ENCODE measurements around the gene PGBD1. TPM values are rescaled to one million over a fixed set of nuclear protein-coding genes. Genes with fewer than 3 reads are reported as not detected.

PGBD1 gene, protein sequence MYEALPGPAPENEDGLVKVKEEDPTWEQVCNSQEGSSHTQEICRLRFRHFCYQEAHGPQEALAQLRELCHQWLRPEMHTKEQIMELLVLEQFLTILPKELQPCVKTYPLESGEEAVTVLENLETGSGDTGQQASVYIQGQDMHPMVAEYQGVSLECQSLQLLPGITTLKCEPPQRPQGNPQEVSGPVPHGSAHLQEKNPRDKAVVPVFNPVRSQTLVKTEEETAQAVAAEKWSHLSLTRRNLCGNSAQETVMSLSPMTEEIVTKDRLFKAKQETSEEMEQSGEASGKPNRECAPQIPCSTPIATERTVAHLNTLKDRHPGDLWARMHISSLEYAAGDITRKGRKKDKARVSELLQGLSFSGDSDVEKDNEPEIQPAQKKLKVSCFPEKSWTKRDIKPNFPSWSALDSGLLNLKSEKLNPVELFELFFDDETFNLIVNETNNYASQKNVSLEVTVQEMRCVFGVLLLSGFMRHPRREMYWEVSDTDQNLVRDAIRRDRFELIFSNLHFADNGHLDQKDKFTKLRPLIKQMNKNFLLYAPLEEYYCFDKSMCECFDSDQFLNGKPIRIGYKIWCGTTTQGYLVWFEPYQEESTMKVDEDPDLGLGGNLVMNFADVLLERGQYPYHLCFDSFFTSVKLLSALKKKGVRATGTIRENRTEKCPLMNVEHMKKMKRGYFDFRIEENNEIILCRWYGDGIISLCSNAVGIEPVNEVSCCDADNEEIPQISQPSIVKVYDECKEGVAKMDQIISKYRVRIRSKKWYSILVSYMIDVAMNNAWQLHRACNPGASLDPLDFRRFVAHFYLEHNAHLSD
- 4.6 TPM for total RNA-seq

DNA sequence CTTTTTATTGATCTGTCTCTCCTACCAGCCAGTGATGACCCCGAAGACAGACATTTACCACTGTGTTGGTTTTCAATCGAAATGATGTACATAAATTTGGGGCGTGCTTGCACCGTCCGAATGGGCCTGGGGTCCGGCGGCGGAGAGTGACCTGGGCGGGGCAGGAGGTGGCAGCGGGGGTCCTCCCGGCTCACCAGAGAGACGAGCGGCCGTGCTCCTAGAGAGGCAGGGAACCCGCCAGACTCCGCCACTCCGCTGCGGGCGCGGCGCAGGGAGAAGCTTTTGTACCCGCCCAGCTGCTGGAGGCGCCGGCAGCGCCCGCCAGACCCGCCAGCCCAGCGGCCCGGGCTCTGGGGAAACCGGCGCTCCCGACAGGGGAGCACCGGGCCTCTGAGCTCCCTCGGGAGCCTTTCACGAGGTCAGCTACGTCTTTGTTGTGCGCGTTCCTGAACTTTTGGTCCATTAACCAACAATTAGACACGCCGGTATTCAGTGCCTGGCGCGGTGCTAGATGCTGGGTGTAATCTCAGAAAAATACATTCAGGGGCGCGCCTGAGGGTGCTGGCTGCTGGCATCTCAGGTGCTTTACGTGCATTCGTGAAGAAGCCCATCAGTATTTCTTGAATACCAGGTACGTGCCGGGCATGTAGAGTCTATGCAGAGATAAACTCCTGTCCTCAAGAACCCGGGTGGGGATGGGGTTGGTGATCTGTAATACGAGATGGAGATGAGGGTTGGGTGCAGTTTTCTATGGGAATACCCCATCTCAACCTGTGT, at the start of gene PGBD1:
PGBD1 (plus strand) TSS at position 285 of the 777 bp plus-strand sequence. CDS start 2,242 bp downstream, outside the sequence.
- peak in 2 of 3 donors; percentile 65 to 75 for DNase-seq (ENCODE audit: low read depth in 2 of 3, low spot score in 2 of 3)

DNA sequence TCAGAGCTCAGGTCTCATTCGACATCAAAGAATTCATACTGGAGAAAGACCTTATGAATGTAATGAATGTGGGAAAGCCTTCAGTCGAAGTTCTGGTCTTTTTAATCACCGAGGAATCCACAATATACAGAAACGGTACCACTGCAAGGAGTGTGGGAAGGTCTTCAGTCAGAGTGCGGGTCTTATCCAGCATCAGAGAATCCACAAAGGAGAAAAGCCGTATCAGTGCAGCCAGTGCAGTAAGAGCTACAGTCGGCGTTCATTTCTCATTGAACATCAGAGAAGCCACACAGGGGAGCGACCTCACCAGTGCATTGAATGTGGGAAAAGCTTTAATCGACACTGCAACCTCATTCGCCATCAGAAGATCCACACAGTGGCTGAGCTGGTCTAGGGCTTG, 48.6 kb upstream of the PGBD1 start:
- DNase-seq (ENCODE audit: low read depth in 2 of 3, low spot score in 2 of 3) = no peak

DNA sequence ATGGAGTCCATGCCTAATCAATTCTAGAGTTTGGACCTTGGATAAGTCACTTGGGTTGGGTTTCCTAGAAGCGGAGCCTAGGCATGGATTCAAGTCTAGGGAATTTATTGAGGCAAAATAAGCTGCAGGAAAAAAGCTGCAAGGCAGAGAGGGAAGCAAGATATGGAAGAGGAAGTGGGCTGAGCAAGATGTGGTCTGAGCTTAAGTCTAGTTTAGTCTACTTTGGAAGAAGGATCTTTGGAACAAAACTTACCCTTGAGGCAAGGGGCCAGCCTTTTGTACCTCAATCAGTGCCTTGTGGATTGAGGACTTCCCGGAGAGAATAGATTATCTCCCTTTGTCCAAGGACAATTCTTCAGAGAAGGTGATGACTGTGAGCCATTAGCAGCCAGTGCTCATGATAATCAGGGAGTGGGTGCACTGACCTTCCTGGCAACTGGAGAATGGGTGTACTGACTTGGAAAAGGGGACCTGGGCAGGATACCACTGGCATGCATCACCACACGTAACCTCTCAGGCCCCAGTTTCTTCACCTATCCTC, 45.4 kb upstream of the PGBD1 start:
- no peak for DNase-seq (ENCODE audit: low read depth in 2 of 3, low spot score in 2 of 3)

DNA sequence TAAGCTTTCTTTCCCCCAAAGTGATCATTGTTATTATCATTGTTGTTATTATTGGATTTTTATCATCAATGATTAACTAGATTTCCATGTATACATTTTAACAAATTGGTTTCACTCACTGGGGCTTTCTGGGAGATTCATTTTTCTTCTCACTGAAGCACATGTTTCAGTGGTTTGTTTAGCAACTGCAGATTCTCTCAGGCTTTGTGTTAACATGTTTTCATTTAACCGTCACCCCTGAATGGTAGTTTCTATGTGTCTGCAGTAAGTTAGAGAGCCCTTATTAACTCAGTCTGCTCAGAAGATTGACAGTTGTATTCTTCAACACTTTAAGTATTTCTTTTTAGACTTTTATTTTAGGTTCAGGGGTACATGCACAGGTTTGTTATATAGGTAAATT, 41.7 kb upstream of the PGBD1 start:
- no peak for DNase-seq (ENCODE audit: low read depth in 2 of 3, low spot score in 2 of 3)

DNA sequence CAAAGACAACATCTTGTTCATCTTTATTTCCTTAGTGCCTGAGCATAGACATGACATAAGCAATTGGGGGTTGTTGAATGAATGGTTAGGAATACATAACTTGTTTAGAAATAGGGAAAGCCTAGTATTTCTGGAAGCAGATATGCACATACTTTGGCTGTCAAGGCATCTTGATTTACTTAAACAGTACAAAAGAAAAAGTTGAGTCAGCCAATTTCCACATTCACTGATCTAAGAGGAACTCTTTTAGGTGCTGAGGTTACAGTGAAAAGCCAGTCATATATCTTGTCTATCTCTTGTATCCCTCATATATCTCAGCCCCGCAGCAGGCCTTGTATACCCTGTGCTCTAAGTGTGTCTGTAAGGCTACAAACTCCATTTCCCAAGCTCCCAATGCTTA, 40.9 kb upstream of the PGBD1 start:
- DNase-seq (ENCODE audit: low read depth in 2 of 3, low spot score in 2 of 3) = no peak

DNA sequence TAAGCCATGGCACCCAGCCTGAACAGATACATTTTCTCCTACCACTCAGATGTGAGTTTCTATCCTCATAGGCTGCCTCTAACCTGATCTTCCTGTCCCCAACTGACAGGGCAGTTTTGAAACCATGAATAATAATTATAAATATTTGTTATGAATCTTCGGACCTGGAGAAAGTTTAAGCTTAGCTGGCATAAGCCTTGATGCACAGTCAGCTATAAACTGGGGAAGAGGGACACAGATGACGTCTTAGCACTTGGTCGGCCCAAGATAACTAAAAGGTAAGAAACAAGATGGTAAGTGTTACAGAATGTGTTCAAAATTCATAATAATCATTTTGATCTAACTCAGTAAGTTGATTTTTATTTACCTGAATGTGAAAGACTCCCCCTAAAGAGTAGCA, 37.4 kb upstream of the PGBD1 start:
- no peak for DNase-seq (ENCODE audit: low read depth in 2 of 3, low spot score in 2 of 3)

DNA sequence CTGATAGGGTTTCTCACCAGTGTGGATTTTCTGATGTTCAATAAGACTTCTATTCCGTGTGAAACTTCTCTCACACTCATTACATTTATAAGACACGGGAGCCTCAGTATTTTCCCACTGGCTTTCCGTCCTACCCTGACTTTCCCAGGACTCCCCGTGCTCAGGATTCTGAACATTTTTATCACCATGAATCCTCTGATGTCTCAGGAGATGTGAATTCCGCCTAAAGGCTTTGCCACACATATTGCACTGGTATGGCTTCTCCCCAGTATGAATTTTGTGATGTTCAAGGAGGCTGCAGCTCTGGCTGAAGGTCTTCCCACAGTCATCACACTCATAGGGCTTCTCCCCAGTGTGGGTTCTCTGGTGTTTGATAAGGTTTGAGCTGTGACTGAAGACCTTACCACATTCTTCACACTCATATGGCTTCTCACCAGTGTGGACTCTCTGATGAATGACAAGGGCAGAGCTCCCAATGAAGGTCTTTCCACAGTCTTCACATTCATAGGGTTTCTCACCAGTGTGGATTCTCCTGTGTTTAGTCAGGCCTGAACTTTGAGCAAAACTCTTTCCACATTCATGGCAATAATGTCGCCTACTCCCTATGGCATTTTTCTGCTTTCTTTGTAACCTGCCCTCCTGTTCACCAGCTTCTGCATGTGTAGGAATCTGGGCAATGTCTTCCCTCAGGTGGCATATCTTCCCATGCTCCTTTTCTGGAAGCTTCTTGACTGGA, 36.0 kb upstream of the PGBD1 start:
- DNase-seq (ENCODE audit: low read depth in 2 of 3, low spot score in 2 of 3) = no peak

DNA sequence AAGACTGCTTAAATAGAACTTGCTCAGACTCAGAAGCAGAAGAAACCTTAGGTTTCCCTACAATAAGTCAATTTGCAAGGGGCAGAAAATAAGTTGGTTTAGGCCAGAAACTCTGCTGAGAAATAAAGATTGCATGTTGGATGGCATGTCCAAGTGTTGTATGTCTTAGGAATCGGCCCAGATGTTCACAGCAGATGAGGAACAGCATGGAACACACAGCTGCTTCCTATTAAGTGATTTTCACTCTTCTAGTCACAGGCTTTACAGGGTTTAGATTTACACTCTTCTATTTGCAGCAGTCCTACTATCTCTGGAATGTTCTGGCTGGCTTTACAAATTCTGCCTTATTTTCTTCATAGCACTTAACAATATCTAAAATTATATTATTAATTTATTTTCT, 32.5 kb upstream of the PGBD1 start:
- no peak for DNase-seq (ENCODE audit: low read depth in 2 of 3, low spot score in 2 of 3)

DNA sequence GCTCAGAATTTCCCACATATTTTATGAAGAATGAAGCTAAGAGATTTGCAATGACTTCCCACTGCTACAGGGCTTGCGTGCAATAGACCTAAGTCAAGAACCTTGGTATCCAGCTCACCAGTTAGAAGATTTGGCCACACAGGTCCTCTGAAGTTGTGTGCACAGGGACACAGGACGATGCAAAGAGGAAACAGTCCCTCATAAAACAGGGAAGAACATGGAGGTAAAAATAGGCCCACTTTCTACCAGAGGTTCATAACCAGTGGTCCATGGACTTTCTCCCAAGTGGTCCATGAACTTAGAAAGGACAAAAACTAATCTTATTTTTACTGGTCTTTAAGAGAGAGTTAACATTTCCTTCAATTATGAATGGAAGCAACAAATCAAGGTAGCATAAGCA, 30.6 kb upstream of the PGBD1 start:
- no peak for DNase-seq (ENCODE audit: low read depth in 2 of 3, low spot score in 2 of 3)

DNA sequence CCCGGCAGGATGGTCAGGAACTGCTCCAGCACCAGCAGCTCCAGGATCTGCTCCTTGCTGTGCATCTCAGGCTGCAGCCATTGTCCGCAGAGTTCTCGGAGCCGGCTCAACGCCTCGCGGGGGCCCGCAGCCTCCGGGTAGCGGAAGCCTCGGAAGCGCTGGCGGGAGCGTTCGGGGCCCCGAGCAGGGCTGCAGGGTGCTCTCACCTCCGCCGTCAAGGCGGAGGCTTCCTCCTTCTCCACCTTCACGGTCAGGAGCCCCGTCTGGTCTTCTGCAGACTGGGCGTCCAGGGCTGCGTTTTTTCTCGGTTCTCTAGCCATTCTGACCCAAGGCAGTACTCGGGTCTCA, 29.7 kb upstream of the PGBD1 start:
- peak in 2 of 3 donors; percentile 23 to 39 for DNase-seq (ENCODE audit: low read depth in 2 of 3, low spot score in 2 of 3)

DNA sequence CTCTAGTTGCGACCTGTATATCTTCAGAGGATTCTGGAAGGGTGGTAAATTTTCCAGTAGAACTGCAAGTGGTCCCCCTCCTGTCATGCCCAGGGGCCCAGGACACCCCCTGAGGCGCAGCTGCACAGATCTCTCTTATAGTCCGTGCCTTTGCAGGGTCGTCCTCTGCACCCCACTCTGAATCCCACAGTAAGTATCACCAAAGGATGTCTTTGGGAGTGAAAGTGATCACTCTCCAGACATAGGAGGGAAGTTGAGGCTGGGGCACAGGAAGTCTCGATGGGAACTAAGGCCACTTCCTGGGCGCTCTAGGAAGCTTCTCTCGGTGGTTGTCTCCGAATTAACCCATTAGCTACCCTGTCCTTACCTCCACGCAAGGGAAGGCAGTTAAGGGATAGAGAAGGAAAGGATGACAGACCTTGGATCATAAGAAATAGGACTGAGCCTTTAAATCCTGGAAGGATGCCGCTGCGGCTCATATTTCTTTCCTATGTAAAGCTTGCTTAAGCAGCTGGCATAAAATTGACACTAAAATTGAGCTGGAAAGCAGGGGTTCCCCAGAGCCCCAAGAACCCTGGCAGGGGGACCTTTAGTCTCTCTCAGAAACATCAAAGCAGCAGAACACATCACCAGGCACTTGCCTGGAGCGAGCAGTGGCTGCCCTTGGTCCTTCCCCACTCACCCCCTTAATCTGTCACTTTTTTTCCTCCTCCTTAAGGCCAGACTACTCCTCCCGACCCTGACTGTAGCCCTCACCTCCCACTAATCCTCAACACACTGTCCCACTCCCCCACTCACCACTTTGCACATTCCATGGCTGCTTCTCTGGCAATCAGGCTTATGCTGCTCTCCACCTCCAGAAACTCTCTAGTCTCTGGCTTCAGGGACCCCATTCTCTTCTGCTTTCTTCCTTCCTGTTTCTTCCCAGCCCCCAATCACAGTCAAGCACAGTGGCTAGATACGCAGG, 29.1 kb upstream of the PGBD1 start, which contains the start of gene ZKSCAN4:
ZKSCAN4 (minus strand) TSS at position 261 of the 967 bp plus-strand sequence. CDS start 289 bp downstream, outside the sequence.
- peak; percentile 58 to 89 (median 73) for DNase-seq (ENCODE audit: low read depth in 2 of 3, low spot score in 2 of 3)

DNA sequence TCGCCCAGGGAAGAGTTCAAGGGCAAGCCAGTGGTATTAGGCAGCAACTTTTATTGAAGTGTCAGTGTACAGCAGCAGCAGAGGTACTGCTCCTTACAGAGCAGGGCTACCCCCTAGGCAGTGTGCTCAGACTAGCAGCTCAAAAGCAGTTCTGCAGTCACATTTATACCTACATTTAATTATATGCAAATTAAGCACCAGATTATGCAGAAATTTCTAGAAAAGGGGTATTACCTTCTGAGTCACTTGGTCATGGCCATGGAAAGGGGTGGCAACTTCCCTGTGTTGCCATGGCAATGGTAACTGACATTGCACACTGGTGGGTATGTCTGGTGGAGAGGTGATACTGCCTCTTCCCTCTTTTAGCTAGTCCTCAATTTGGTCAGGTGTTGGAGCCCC, 27.3 kb upstream of the PGBD1 start:
- peak in 2 of 3 donors; percentile 40 to 52 for DNase-seq (ENCODE audit: low read depth in 2 of 3, low spot score in 2 of 3)

DNA sequence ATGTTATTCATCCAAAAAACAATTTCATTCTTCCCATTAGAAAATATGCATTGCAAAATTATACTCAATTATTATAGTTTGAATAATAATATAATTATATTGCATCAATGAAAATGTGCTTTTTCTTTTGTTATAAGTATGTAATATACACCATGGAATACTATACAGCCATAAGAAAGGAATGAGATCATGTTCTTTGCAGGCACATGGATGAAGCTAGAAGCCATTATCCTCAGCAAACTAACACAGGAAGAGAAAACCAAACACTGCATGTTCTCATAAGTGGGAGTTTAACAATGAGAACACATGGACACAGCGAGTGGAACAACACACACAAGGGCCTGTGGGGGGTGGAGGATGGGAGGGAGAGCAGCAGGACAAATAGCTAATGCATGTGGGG, 24.3 kb upstream of the PGBD1 start:
- no peak for DNase-seq (ENCODE audit: low read depth in 2 of 3, low spot score in 2 of 3)

DNA sequence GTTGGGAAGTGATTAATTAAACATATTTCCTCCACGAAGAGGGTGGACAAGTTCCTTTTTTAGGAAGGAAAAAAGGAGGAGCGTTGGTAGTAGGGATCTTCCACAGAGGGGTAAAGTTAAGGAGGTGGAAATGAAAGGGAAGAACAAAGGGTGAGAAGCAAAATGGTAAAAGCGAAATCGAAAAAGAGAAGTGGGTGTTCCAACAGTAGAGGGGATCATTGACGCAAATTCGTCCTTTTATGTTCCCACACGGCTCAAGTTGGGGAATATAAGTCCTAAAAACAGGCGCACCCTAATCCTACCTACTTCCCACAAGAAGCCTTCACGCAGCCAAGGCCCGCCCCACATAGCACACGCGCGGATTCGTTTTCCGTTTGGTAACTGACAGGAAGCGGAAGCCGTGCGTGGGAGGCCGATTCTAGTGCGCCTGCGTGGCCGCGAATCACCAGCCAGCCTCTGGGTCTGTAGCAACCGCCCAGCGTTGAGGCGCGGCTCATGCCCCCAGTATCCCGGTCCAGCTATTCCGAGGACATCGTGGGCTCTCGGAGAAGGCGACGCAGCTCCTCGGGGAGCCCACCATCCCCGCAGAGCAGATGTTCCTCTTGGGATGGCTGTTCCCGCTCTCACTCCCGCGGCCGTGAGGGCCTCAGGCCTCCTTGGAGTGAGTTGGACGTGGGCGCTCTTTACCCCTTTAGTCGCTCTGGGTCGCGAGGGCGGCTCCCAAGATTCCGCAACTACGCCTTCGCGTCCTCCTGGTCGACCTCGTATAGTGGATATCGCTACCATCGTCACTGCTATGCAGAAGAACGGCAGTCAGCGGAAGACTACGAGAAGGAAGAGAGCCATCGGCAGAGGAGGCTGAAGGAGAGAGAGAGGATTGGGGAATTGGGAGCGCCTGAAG, 22.2 kb upstream of the PGBD1 start, which contains the start of gene NKAPL:
NKAPL (plus strand) TSS at position 421 of the 901 bp plus-strand sequence; CDS start at position 496, 75 bp downstream.
- peak in 2 of 3 donors; percentile 55 to 78 for DNase-seq (ENCODE audit: low read depth in 2 of 3, low spot score in 2 of 3)

DNA sequence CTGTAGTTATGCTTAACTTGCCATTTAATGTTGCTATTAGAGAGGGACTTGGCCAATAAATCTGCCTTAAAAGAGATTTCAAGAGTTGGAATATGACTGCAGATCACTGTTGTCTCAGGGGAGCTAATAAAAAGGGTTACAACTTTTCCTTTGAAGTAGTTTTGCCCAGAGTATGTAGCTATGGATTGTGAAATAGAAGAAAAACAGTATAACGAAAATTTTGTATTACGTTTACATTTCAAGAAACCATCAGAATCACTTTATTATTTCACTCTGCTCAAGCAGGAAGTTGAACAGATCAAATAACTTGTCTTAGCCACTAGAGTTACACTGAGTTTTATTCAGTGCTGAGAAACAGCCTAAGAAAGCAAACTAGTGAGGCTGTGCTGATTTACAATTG, 17.4 kb upstream of the PGBD1 start:
- no peak for DNase-seq (ENCODE audit: low read depth in 2 of 3, low spot score in 2 of 3)

DNA sequence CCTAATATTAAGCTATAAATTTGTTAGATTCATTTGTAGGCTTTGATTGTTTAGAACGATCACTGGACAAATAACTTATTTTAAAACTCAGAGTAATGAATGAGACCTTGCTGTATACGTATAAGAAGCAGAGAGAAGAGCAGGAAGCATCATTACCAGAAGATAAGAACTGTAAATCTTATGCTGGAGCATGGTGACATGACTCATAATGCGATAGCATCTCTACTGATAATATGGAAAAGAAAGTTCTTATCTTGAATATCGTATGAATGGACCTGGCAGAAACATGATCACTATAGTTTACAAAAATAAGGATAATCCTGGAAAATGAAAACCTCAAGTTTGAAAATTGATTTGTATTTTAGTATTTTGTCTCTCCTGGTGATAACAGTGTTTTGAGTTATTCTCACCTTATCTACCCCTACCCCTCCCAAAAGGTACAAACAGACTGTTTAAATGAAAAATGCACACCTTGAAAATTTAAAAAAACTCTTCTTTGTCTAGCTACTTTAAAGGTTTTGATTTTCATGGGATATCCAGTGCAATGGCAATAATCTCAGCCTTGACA, 16.5 kb upstream of the PGBD1 start:
- peak in 1 of 3 donors; percentile 31 for DNase-seq (ENCODE audit: low read depth in 2 of 3, low spot score in 2 of 3)

DNA sequence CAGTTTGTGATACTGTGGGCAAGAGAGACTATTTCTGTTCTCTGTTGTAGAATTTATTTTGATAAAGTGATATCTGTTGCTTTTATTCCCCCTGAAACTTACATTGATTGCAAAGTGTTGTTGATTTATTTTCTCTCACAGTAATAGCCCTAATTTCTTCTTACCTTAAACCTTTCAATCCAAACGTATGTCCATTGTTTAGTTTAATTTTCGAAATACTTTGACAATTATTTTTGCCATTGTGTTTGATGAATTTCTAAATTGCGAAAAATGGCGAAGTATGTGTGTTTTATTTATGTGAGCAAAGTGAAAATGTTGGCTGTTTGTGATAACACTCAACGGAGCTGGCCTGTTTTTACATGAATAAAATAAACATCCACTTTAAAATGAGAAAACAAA, 14.8 kb upstream of the PGBD1 start:
- no peak for DNase-seq (ENCODE audit: low read depth in 2 of 3, low spot score in 2 of 3)

All from hematopoietic multipotent progenitor cell (in vitro differentiated cells).